ENCODE measurements around the gene NEU3. TPM values are rescaled to one million over a fixed set of nuclear protein-coding genes. Genes with fewer than 3 reads are reported as not detected.
"Not testable (repeated sequence)": the region's sequence is repeated elsewhere in the genome, so short reads cannot be mapped to it uniquely, and the experiment has no call there.

The NEU3 gene
- total and polyA plus RNA-seq, 2 of the 13 experiments (the other 11 are each of a cell fraction or from before 2014, with no cell fraction given), result 6.3 to 15.3 TPM

DNA sequence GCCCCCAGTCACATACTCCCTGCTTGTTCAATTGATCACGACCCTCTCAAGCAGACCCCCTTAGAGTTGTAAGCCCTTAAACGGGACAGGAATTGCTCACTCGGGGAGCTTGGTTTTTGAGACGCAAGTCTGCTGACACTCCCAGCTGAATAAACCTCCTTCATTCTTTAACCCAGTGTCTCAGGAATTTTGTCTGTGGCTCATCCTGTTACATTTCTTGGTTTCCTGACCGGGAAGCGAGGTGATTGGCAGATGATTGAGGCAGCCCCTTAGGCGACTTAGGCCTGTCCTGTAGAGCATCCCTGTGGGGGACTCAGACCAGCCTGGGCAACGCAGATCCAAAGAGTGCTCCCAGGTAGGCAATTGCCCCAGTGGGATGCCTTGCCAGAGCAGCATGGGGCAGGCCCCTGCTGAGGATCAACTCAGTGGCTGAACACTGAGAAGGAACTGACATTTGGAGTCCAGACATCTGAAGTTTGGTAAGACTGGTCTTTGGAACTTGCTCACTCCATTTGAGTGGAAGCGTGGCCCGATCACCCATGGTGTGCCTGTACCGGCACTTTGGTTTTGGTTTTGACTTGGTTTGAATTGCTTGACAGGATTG is 51.5 kb downstream of the NEU3 start (continued):
- TF ChIP-seq, protein P1, sequence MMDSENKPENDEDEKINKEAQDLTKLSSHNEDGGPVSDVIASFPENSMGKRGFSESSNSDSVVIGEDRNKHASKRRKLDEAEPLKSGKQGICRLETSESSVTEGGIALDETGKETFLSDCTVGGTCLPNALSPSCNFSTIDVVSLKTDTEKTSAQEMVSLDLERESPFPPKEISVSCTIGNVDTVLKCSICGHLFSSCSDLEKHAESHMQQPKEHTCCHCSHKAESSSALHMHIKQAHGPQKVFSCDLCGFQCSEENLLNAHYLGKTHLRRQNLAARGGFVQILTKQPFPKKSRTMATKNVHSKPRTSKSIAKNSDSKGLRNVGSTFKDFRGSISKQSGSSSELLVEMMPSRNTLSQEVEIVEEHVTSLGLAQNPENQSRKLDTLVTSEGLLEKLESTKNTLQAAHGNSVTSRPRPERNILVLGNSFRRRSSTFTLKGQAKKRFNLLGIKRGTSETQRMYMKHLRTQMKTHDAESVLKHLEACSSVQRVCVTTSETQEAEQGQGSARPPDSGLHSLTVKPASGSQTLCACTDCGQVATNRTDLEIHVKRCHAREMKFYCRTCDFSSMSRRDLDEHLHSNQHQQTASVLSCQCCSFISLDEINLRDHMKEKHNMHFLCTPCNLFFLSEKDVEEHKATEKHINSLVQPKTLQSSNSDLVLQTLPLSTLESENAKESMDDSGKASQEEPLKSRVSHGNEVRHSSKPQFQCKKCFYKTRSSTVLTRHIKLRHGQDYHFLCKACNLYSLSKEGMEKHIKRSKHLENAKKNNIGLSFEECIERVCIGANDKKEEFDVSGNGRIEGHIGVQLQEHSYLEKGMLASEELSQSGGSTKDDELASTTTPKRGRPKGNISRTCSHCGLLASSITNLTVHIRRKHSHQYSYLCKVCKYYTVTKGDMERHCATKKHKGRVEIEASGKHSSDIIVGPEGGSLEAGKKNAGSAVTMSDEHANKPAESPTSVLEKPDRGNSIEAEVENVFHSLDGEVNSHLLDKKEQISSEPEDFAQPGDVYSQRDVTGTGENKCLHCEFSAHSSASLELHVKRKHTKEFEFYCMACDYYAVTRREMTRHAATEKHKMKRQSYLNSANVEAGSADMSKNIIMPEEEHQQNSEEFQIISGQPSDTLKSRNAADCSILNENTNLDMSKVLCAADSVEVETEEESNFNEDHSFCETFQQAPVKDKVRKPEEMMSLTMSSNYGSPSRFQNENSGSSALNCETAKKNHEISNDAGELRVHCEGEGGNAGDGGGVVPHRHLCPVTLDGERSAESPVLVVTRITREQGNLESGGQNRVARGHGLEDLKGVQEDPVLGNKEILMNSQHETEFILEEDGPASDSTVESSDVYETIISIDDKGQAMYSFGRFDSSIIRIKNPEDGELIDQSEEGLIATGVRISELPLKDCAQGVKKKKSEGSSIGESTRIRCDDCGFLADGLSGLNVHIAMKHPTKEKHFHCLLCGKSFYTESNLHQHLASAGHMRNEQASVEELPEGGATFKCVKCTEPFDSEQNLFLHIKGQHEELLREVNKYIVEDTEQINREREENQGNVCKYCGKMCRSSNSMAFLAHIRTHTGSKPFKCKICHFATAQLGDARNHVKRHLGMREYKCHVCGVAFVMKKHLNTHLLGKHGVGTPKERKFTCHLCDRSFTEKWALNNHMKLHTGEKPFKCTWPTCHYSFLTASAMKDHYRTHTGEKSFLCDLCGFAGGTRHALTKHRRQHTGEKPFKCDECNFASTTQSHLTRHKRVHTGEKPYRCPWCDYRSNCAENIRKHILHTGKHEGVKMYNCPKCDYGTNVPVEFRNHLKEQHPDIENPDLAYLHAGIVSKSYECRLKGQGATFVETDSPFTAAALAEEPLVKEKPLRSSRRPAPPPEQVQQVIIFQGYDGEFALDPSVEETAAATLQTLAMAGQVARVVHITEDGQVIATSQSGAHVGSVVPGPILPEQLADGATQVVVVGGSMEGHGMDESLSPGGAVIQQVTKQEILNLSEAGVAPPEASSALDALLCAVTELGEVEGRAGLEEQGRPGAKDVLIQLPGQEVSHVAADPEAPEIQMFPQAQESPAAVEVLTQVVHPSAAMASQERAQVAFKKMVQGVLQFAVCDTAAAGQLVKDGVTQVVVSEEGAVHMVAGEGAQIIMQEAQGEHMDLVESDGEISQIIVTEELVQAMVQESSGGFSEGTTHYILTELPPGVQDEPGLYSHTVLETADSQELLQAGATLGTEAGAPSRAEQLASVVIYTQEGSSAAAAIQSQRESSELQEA (CRISPR knock-in tag; IDR thresholded peaks at IDR 0.05; ENCODE audit: not compliant biosample characterization), result no peak

DNA sequence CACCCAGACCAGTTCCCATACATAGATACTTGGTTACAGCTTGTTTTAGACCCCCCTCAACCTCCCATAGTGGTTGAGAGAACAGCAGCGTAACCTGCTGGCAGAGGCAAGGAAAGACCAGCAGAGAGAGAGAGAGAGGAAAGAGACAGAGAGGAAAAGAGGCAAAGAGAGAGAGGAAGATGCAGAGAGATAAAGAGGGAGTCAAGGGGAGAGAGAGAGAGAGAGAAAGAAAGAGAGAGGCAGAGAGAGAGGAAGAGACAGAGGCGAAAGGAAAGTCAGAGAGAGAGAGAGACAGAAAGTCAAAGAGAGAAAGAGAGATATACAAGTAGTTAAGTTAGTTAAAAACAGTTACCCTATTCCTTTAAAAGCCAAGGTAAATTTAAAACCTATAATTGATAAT is 52.5 kb downstream of the NEU3 start:
- FAIRE-seq (no peak), ATAC-seq (no peak), DNase-seq (ENCODE audit: low spot score) (no peak)
- no peak overlapping the region for H2AFZ ChIP-seq (ENCODE audit: low read length)
- H4K20me1 ChIP-seq (ENCODE audit: insufficient read depth, low read length), result no peaks in the 10 kb centered on the region
- H3K27ac ChIP-seq (ENCODE audit: extremely low read length, insufficient read depth, low read length), result no peak overlapping the region
- TF ChIP-seq EEA1 (CRISPR knock-in tag; IDR thresholded peaks at IDR 0.05; ENCODE audit: borderline replicate concordance) (no peak), ZNF558 (CRISPR knock-in tag; IDR thresholded peaks at IDR 0.05; ENCODE audit: borderline replicate concordance) (no peak), TBX2 (CRISPR knock-in tag; IDR thresholded peaks at IDR 0.05; ENCODE audit: borderline replicate concordance) (no peak)
- 40% methylated on average over 2 of the region's 2 CpGs for WGBS (ENCODE audit: low lambda C conversion rate)
- intact Hi-C loops (cut with micrococcal nuclease; ENCODE audit: unreplicated experiment) (no loop called here), in situ Hi-C loops (cut with HindIII; ENCODE audit: extremely low pct_ligation_motif_present, low pct_unique_long_range_greater_than_20kb) (no loop called here)
- ChIA-PET POLR2A (no interaction called here), CTCF (ENCODE audit: low intra/inter-chr PET ratio, low total read pairs) (no interaction called here)
- BruUV-seq (replicated peaks), result no TSS peak
- H3K4me2 ChIP-seq (ENCODE audit: low read depth, low read length), result no peak overlapping the region
- no peaks in the 10 kb centered on the region for H3K27me3 ChIP-seq (ENCODE audit: control insufficient read depth in 1 of 2, insufficient read depth in 2 of 2, low read length in 2 of 2)
- no peaks in the 10 kb centered on the region for H3K79me2 ChIP-seq (ENCODE audit: insufficient read depth, low read length)
- no peaks in the 10 kb centered on the region for H3K9me3 ChIP-seq (ENCODE audit: low read length)
- peaks cover 2% of the 10 kb centered on the region; the same call in 1 of the 2 replicates for H3K4me1 ChIP-seq (ENCODE audit: insufficient read depth, low read length)
- H3K36me3 ChIP-seq (replicated peaks in 1 of 2; ENCODE audit: control insufficient read depth in 1 of 2, insufficient read depth in 2 of 2, low read length in 2 of 2), result no peaks in the 10 kb centered on the region
- no peak overlapping the region for H3K4me3 ChIP-seq (replicated peaks in 1 of 3; ENCODE audit: insufficient read depth in 1 of 3, low read depth in 2 of 3, low read length in 3 of 3)
- H3K9ac ChIP-seq (ENCODE audit: insufficient read depth, low read depth, low read length), result no peak overlapping the region

DNA sequence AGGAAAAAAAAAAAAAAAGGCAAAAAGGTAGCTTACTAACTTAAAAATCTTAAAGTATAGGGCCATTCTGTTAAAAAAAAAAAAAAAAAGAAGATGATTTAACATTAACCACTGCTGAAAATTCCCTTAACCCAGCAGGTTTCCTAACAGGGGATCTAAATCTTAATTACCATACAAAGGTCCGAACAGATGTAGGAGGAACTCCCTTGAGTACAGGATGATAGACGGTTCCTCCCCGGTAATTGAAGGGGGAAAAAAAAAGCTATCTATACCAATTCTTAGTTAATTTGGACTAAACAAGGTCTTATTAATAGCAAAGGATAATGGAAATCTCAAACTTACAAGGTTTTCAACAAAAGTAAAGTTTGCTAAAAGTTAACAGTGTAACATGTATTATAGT is 53.1 kb downstream of the NEU3 start:
- in situ Hi-C loops (cut with HindIII; ENCODE audit: extremely low pct_ligation_motif_present, low pct_unique_long_range_greater_than_20kb); intact Hi-C loops (cut with micrococcal nuclease; ENCODE audit: unreplicated experiment); H4K20me1 ChIP-seq (ENCODE audit: insufficient read depth, low read length); POLR2A ChIA-PET; H3K79me2 ChIP-seq (ENCODE audit: insufficient read depth, low read length); H3K27me3 ChIP-seq (ENCODE audit: control insufficient read depth in 1 of 2, insufficient read depth in 2 of 2, low read length in 2 of 2); H3K4me2 ChIP-seq (ENCODE audit: low read depth, low read length); BruUV-seq (replicated peaks); H3K36me3 ChIP-seq (replicated peaks in 1 of 2; ENCODE audit: control insufficient read depth in 1 of 2, insufficient read depth in 2 of 2, low read length in 2 of 2); H3K9me3 ChIP-seq (ENCODE audit: low read length); DNase-seq (ENCODE audit: low spot score); FAIRE-seq; CTCF ChIA-PET (ENCODE audit: low intra/inter-chr PET ratio, low total read pairs); H3K9ac ChIP-seq (ENCODE audit: insufficient read depth, low read depth, low read length); H3K27ac ChIP-seq (ENCODE audit: extremely low read length, insufficient read depth, low read length); ATAC-seq; H3K4me1 ChIP-seq (ENCODE audit: insufficient read depth, low read length); H2AFZ ChIP-seq (ENCODE audit: low read length); H3K4me3 ChIP-seq (replicated peaks in 1 of 3; ENCODE audit: insufficient read depth in 1 of 3, low read depth in 2 of 3, low read length in 3 of 3): not testable (repeated sequence)
- 18% methylated on average over 3 of the region's 3 CpGs for WGBS (ENCODE audit: low lambda C conversion rate)
